ENCODE data around the gene DCAF5. TPM values are rescaled to one million over a fixed set of nuclear protein-coding genes. Genes with fewer than 3 reads are reported as not detected.
"Not testable (repeated sequence)": the region's sequence is repeated elsewhere in the genome, so short reads cannot be mapped to it uniquely, and the experiment has no call there.

Gene DCAF5
- polyA plus RNA-seq, 3 donors: 54.2 to 65.5 (median 60.6) TPM

- no peak for DNase-seq
Observed at GRCh38 chr14:69076341-69076740, 76.6 kb downstream of the DCAF5 start.

- DNase-seq: no peak
Observed at GRCh38 chr14:69073915-69074314, 79.0 kb downstream of the DCAF5 start.

- DNase-seq: no peak
Observed at GRCh38 chr14:69073429-69073828, 79.5 kb downstream of the DCAF5 start.

GRCh38 chr14:69072584-69072983 lies 80.3 kb downstream of the DCAF5 start:
- DNase-seq: no peak

- no peak for DNase-seq
Observed at GRCh38 chr14:69068744-69069421, 84.0 kb downstream of the DCAF5 start.

- no peak for DNase-seq
Observed at GRCh38 chr14:69066396-69067171, 86.3 kb downstream of the DCAF5 start.

- not testable (repeated sequence) for DNase-seq
Observed at GRCh38 chr14:69065934-69066333, 87.0 kb downstream of the DCAF5 start.

GRCh38 chr14:69064596-69064995 lies 88.3 kb downstream of the DCAF5 start:
- no peak for DNase-seq

GRCh38 chr14:69059658-69060623 lies 93.0 kb downstream of the DCAF5 start:
- DNase-seq: no peak

- DNase-seq: no peak
Observed at GRCh38 chr14:69055999-69056788, 96.7 kb downstream of the DCAF5 start.

GRCh38 chr14:69055125-69055524 lies 97.8 kb downstream of the DCAF5 start:
- DNase-seq: no peak

- DNase-seq: no peak
Observed at GRCh38 chr14:69054030-69054429, 98.9 kb downstream of the DCAF5 start.

GRCh38 chr14:69052181-69052601 lies 100.7 kb downstream of the DCAF5 start:
- no peak for DNase-seq

GRCh38 chr14:69050240-69051184 lies 102.4 kb downstream of the DCAF5 start:
- no peak for DNase-seq

GRCh38 chr14:69049675-69050074 lies 103.2 kb downstream of the DCAF5 start:
- no peak for DNase-seq

GRCh38 chr14:69048456-69048855 lies 104.5 kb downstream of the DCAF5 start:
- DNase-seq: no peak

- DNase-seq: no peak
Observed at GRCh38 chr14:69047255-69047654, 105.7 kb downstream of the DCAF5 start.

- DNase-seq: no peak
Observed at GRCh38 chr14:69046476-69046860, 106.5 kb downstream of the DCAF5 start.

- DNase-seq: no peak
Observed at GRCh38 chr14:69045857-69046475, 107.0 kb downstream of the DCAF5 start.

Measured in renal pelvis (tissue), 4 donors.